Mesothelial cell of epicardium (in vitro differentiated cells): Measurements from ENCODE around the gene SLC9A1. TPM values are rescaled to one million over a fixed set of nuclear protein-coding genes. Genes with fewer than 3 reads are reported as not detected.

Experiments
- DNase-seq, 2 experiments: peaks; one replicate each; pipeline ENCODE4 v3.0.0; 2021; ENCODE audit warnings: low spot score in 2 of 2; ENCODE audit not compliant: unreplicated experiment in 2 of 2
- H3K27ac Mint-ChIP-seq: 2 replicates; pipeline ENCODE4 v1.8.0; 2021; ENCODE audit warnings: mixed read lengths
- H3K27me3 Mint-ChIP-seq: 2 replicates; pipeline ENCODE4 v1.8.0; 2021; ENCODE audit warnings: low read depth, mixed read lengths
- H3K36me3 Mint-ChIP-seq: 2 replicates; pipeline ENCODE4 v1.8.0; 2021; ENCODE audit warnings: mixed read lengths
- H3K4me1 Mint-ChIP-seq: 2 replicates; pipeline ENCODE4 v1.8.0; 2021; ENCODE audit warnings: mixed read lengths
- H3K4me3 Mint-ChIP-seq: 2 replicates; pipeline ENCODE4 v1.8.0; 2021; ENCODE audit warnings: mild to moderate bottlenecking, moderate library complexity, mixed read lengths
- H3K9me3 Mint-ChIP-seq: 2 replicates; pipeline ENCODE4 v1.8.0; 2021; ENCODE audit warnings: mixed read lengths
- CTCF ChIP-seq: fragments of 200-600 bp; sonication (generic); IDR thresholded peaks from one replicate; pipeline ENCODE4 v1.5.0; 2021; ENCODE audit warnings: antibody characterized with exemption; ENCODE audit not compliant: unreplicated experiment
- total RNA-seq: library from RNA; stranded (reverse); gene quantifications from 3 replicates; pipeline ENCODE4 v1.2.1, GENCODE V29; 2021

SLC9A1 gene
- total RNA-seq, 1 donor from 2014 or later, result 33.9 TPM

DNA sequence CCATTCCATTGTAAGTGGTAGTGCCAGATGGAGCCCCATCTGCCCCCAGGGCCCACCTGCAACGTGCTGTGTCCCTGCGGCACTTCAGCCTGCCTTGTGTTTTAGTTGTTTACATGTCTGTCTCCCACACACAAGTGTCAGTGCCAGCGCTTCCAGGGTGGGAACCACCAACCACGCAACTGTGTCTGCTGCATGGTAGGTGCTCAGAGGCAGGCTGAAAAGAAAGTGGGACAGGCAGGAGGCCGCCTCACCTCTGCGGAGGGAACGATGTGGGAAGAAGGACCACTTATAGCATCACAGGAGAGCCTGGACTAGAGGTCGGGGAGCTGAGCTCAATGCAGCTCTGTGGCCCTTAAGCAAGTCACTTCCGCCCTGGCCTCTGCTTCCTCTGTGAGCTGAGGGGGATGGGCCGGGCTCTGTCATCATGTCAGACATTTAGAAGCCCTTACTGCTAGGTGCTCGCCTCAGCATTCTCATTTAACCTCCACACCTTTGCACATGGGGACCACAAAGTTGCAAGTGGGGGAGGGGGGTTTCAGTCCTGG lies 17.9 kb downstream of the SLC9A1 start:
- Mint-ChIP-seq H3K4me3 (no peak overlapping the region), H3K27me3 (no peaks in the 10 kb centered on the region), H3K9me3 (no peaks in the 10 kb centered on the region), H3K27ac (peak overlapping the region; percentile 62), H3K36me3 (no peaks in the 10 kb centered on the region), H3K4me1 (peaks cover 38% of the 10 kb centered on the region)
- no peak for TF ChIP-seq CTCF
- DNase-seq, result no peak

- no peaks in the 10 kb centered on the region for H3K36me3 Mint-ChIP-seq
These were observed 18.7 kb downstream of the SLC9A1 start for GRCh38 chr1:27136236-27136551.

GRCh38 chr1:27135541-27136235 lies 19.2 kb downstream of the SLC9A1 start:
- no peak for DNase-seq
- no peaks in the 10 kb centered on the region for H3K27me3 Mint-ChIP-seq
- H3K4me1 Mint-ChIP-seq, result peaks cover 30% of the 10 kb centered on the region
- H3K27ac Mint-ChIP-seq, result no peak overlapping the region
- no peak overlapping the region for H3K4me3 Mint-ChIP-seq
- H3K36me3 Mint-ChIP-seq, result no peaks in the 10 kb centered on the region
- H3K9me3 Mint-ChIP-seq, result no peaks in the 10 kb centered on the region
- TF ChIP-seq CTCF, result no peak

More at GRCh38 chr1:27136236-27136551, 18.7 kb downstream of the SLC9A1 start:
- Mint-ChIP-seq H3K9me3 (no peaks in the 10 kb centered on the region), H3K4me1 (peaks cover 30% of the 10 kb centered on the region), H3K4me3 (no peak overlapping the region), H3K27ac (no peak overlapping the region), H3K27me3 (no peaks in the 10 kb centered on the region)
- no peak for DNase-seq
- TF ChIP-seq CTCF, result no peak

GRCh38 chr1:27133991-27134390 lies 20.9 kb downstream of the SLC9A1 start:
- no peak overlapping the region for H3K27ac Mint-ChIP-seq
- no peak for DNase-seq
- H3K36me3 Mint-ChIP-seq, result no peaks in the 10 kb centered on the region
- H3K9me3 Mint-ChIP-seq, result no peaks in the 10 kb centered on the region
- H3K27me3 Mint-ChIP-seq, result no peaks in the 10 kb centered on the region
- no peak overlapping the region for H3K4me3 Mint-ChIP-seq
- no peak for TF ChIP-seq CTCF
- H3K4me1 Mint-ChIP-seq, result peaks cover 23% of the 10 kb centered on the region

GRCh38 chr1:27133158-27133557 lies 21.8 kb downstream of the SLC9A1 start:
- peaks cover 15% of the 10 kb centered on the region for H3K4me1 Mint-ChIP-seq
- H3K27me3 Mint-ChIP-seq, result no peaks in the 10 kb centered on the region
- no peaks in the 10 kb centered on the region for H3K36me3 Mint-ChIP-seq
- no peak overlapping the region for H3K4me3 Mint-ChIP-seq
- no peak for DNase-seq
- no peak overlapping the region for H3K27ac Mint-ChIP-seq
- no peak for TF ChIP-seq CTCF
- H3K9me3 Mint-ChIP-seq, result no peaks in the 10 kb centered on the region
